DND-41 (cell line): Measurements from ENCODE around the gene EPB41L3.

Experiments used
- ATAC-seq: fragments of 200-7000 bp; cut with Tn5 transposase; 3 replicates; pipeline ENCODE4 v1.9.1; 2021; ENCODE audit warnings: low read depth; ENCODE audit not compliant: insufficient read depth
- DNase-seq: peaks from one replicate; pipeline ENCODE4 v3.0.0-alpha.2; 2020
- H2AFZ ChIP-seq: 2 replicates; pipeline ENCODE4 v1.6.0; 2012; ENCODE audit warnings: low read depth, low read length
- H3K27ac ChIP-seq: 2 replicates; pipeline ENCODE4 v1.5.1; 2012; ENCODE audit warnings: low read length, inconsistent platforms
- H3K27me3 ChIP-seq: fragments of 200-600 bp; sonication (generic); 2 replicates; pipeline ENCODE4 v1.6.0; 2012; ENCODE audit warnings: low read length, mild to moderate bottlenecking, inconsistent platforms; ENCODE audit not compliant: insufficient read depth, poor library complexity
- H3K36me3 ChIP-seq: 2 replicates; pipeline ENCODE4 v1.5.1; 2012; ENCODE audit warnings: low read length, inconsistent platforms; ENCODE audit not compliant: insufficient read depth
- H3K4me1 ChIP-seq: 2 replicates; pipeline ENCODE4 v1.5.1; 2012; ENCODE audit warnings: mild to moderate bottlenecking, low read length; ENCODE audit not compliant: insufficient read depth
- H3K4me2 ChIP-seq: 2 replicates; pipeline ENCODE4 v1.6.0; 2012; ENCODE audit warnings: mild to moderate bottlenecking, moderate library complexity, low read length, inconsistent platforms; ENCODE audit not compliant: insufficient read depth
- H3K4me3 ChIP-seq, 2 experiments: fragments of 200-600 bp in 1 of 2; shearing (Covaris generic) in 1 of 2; 2 replicates each; pipeline ENCODE4 v1.5.1; 2012 to 2016; ENCODE audit warnings: inconsistent platforms in 2 of 2, low read length in 2 of 2, mild to moderate bottlenecking in 2 of 2, low read depth in 1 of 2, moderate library complexity in 1 of 2
- H3K79me2 ChIP-seq: 2 replicates; pipeline ENCODE4 v1.6.0; 2012; ENCODE audit warnings: low read length, inconsistent platforms; ENCODE audit not compliant: insufficient read depth
- H3K9ac ChIP-seq: 2 replicates; pipeline ENCODE4 v1.6.0; 2012; ENCODE audit warnings: low read depth, mild to moderate bottlenecking, inconsistent platforms, low read length, moderate library complexity
- H3K9me3 ChIP-seq: 2 replicates; pipeline ENCODE4 v1.5.1; 2012; ENCODE audit warnings: low read length, moderate library complexity, mild to moderate bottlenecking, inconsistent platforms; ENCODE audit not compliant: insufficient read depth, severe bottlenecking
- H4K20me1 ChIP-seq: 2 replicates; pipeline ENCODE4 v1.6.0; 2012; ENCODE audit warnings: low read length; ENCODE audit not compliant: insufficient read depth
- CTCF ChIP-seq: IDR thresholded peaks from 2 replicates; pipeline ENCODE4 v1.5.1; 2012; ENCODE audit warnings: borderline replicate concordance, low read length, moderate library complexity, mild to moderate bottlenecking; ENCODE audit not compliant: poor library complexity, severe bottlenecking; ENCODE audit errors: extremely low read depth
- EZH2 ChIP-seq: IDR thresholded peaks from 3 replicates; pipeline ENCODE4 v1.6.1; 2012; ENCODE audit warnings: borderline replicate concordance, low read depth, mild to moderate bottlenecking, moderate library complexity, low read length, inconsistent platforms; ENCODE audit not compliant: severe bottlenecking

Gene EPB41L3

DNA sequence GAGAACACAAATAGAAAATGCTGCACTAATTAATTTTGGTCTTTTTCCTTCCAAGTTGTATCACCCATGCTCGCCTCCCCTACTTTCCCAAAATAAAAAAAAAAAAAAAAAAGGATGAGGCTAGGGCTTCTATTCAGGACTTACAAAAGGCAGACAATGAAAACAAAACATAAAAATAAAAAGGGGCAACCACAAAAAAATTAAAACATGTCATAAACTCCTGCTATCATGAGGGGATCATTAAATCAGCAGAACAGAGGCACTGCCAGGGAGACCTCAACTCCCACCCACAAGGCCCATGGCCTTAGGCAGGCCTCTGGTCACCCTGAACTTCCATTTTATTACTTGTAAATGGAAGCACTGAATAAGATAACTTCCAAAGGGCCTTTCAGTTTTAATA is 23.3 kb downstream of the EPB41L3 start:
- Histone ChIP-seq H3K36me3 (no peaks in the 10 kb centered on the region), H2AFZ (no peak overlapping the region), H4K20me1 (no peaks in the 10 kb centered on the region), H3K79me2 (no peaks in the 10 kb centered on the region), H3K9ac (no peak overlapping the region), H3K27me3 (no peaks in the 10 kb centered on the region), H3K27ac (no peak overlapping the region), H3K4me2 (no peak overlapping the region), H3K4me1 (no peaks in the 10 kb centered on the region), H3K9me3 (no peaks in the 10 kb centered on the region), H3K4me3 (no peak overlapping the region)
- no peak for TF ChIP-seq CTCF
- TF ChIP-seq EZH2: no peak
- DNase-seq (no peak), ATAC-seq (no peak)

DNA sequence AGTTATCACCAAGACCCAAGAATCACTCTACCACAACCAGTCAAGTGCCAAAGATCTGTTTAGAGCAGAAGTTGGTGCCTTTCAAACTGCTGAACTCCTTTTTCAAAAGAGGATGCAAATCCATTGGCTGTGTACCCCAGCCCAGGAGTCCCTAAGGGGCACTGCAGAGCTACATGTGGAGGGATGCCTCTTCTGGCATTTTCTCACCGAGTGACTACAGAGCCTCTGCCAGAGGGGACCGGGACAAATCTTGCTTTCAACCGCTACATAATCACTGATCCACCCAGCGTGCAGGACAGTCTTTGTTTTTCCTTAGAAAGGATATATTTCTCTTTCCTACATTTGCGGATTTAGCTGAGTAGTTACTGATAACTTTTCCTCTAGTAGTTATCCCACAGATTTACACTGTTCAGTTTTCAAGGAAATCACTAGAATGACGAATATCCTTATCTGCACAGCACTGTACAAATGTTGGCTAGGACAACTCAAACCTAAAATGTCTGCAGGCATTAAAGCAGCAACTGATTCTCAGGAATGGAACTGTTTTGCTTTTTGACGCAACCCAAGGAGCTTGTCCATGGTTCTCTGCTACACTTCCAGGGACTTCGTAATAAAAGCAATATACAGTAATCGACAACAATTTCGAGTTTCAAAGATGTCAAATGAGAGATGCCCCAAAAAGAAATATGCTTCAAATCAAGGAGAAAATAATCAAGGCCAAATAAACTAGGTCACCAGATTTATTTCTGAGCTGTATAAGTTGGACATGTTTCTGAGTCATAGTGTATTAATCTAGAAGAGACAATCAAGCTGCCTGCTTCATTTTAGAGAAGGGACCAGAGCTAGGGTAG is 24.1 kb downstream of the EPB41L3 start:
- Histone ChIP-seq H3K79me2 (no peaks in the 10 kb centered on the region), H3K27me3 (no peaks in the 10 kb centered on the region), H3K36me3 (no peaks in the 10 kb centered on the region), H3K9me3 (no peaks in the 10 kb centered on the region), H2AFZ (no peak overlapping the region), H3K9ac (no peak overlapping the region), H3K27ac (no peak overlapping the region), H4K20me1 (no peaks in the 10 kb centered on the region), H3K4me3 (no peak overlapping the region), H3K4me2 (no peak overlapping the region), H3K4me1 (no peaks in the 10 kb centered on the region)
- DNase-seq: no peak
- no peak for ATAC-seq
- TF ChIP-seq CTCF (no peak), EZH2 (no peak)

- no peaks in the 10 kb centered on the region for H3K4me1 ChIP-seq
- no peak overlapping the region for H3K4me3 ChIP-seq
- no peaks in the 10 kb centered on the region for H3K79me2 ChIP-seq
- no peak overlapping the region for H2AFZ ChIP-seq
- no peak overlapping the region for H3K4me2 ChIP-seq
- no peak for DNase-seq
- no peaks in the 10 kb centered on the region for H3K9me3 ChIP-seq
- H3K27me3 ChIP-seq: no peaks in the 10 kb centered on the region
- no peaks in the 10 kb centered on the region for H3K36me3 ChIP-seq
- no peak overlapping the region for H3K9ac ChIP-seq
- no peaks in the 10 kb centered on the region for H4K20me1 ChIP-seq
- H3K27ac ChIP-seq: no peak overlapping the region
- TF ChIP-seq CTCF (no peak), EZH2 (no peak)
- no peak for ATAC-seq
Measured at GRCh38 chr18:5518899-5519371, 24.9 kb downstream of the EPB41L3 start.
